H1 (cell line): Measurements from ENCODE around the gene VWA5A. TPM values are rescaled to one million over a fixed set of nuclear protein-coding genes. Genes with fewer than 3 reads are reported as not detected.

ENCODE experiments used
- CTCF ChIA-PET: fragments of 300-600 bp; sonication (Branson Sonifier 250); formaldehyde crosslinking; loops from one replicate; lab custom pipeline; 2021; ENCODE audit not compliant: partially characterized antibody; lab: Charles Lee
- POLR2A ChIA-PET: fragments of 300-600 bp; sonication (Branson Sonifier 250); formaldehyde crosslinking; loops from one replicate; lab custom pipeline; 2021; ENCODE audit warnings: inconsistent platforms; ENCODE audit not compliant: partially characterized antibody; lab: Charles Lee
- DNase-seq, 2 experiments: peaks; one replicate each; pipeline versions ENCODE4 v3.0.0 to v3.0.0-alpha.2; 2010 to 2022; ENCODE audit warnings: low spot score in 2 of 2, low read depth in 1 of 2, mixed read lengths in 1 of 2
- FAIRE-seq: peaks from 2 replicates; lab custom pipeline; 2011; peaks lifted over from hg19 to GRCh38; lab: Jason Lieb, UNC
- H2AFZ ChIP-seq: 2 replicates; pipeline ENCODE4 v1.8.1; 2012; ENCODE audit warnings: low read length, inconsistent platforms
- H2AK5ac ChIP-seq: 2 replicates; pipeline ENCODE4 v1.6.1; 2013; ENCODE audit warnings: low read depth, low read length
- H2BK120ac ChIP-seq: replicated peaks from 2 replicates; pipeline ENCODE3; 2013; ENCODE audit warnings: low read depth, low read length, inconsistent platforms
- H2BK12ac ChIP-seq: 2 replicates; pipeline ENCODE4 v1.6.1; 2013; ENCODE audit warnings: low read depth, low read length
- H2BK15ac ChIP-seq: 2 replicates; pipeline ENCODE4 v1.6.1; 2013; ENCODE audit warnings: low read length
- H2BK20ac ChIP-seq: 2 replicates; pipeline ENCODE4 v1.6.1; 2013; ENCODE audit warnings: low read length
- H2BK5ac ChIP-seq: 2 replicates; pipeline ENCODE4 v1.6.1; 2013; ENCODE audit warnings: low read depth, low read length
- H3K14ac ChIP-seq: 2 replicates; pipeline ENCODE4 v1.6.1; 2013; ENCODE audit warnings: inconsistent platforms; ENCODE audit not compliant: insufficient read length
- H3K18ac ChIP-seq: 2 replicates; pipeline ENCODE4 v1.6.1; 2013; ENCODE audit warnings: low read length; ENCODE audit errors: extremely low read depth
- H3K23ac ChIP-seq: 2 replicates; pipeline ENCODE4 v1.6.1; 2013; ENCODE audit warnings: inconsistent platforms; ENCODE audit not compliant: insufficient read length
- H3K23me2 ChIP-seq: 2 replicates; pipeline ENCODE4 v1.6.1; 2013; ENCODE audit warnings: low read depth, low read length
- H3K27ac ChIP-seq: 2 replicates; pipeline ENCODE4 v1.6.1; 2011; ENCODE audit warnings: low read depth, low read length, inconsistent platforms
- H3K27me3 ChIP-seq, 4 experiments: replicated peaks in 1 of 4; 1 replicate in 1 of 4; 2 replicates in 3 of 4; pipeline versions ENCODE4 v1.6.1 to v1.8.1; 2011 to 2013; ENCODE audit warnings: low read length in 3 of 4, mild to moderate bottlenecking in 3 of 4, inconsistent platforms in 2 of 4, mixed read lengths in 2 of 4, moderate library complexity in 1 of 4; ENCODE audit not compliant: control insufficient read depth in 3 of 4, insufficient read depth in 3 of 4; ENCODE audit errors: extremely low read depth in 1 of 4
- H3K36me3 ChIP-seq, 4 experiments: 2 replicates each; pipeline versions ENCODE4 v1.6.1 to v1.8.1; 2011 to 2013; ENCODE audit warnings: mild to moderate bottlenecking in 4 of 4, low read length in 3 of 4, moderate library complexity in 2 of 4, control low read depth in 1 of 4, inconsistent platforms in 1 of 4; ENCODE audit not compliant: insufficient read depth in 4 of 4, control insufficient read depth in 2 of 4
- H3K4ac ChIP-seq: replicated peaks from 2 replicates; pipeline ENCODE3; 2013; ENCODE audit warnings: low read length, low read depth, mixed read lengths, inconsistent platforms; ENCODE audit not compliant: insufficient read length
- H3K4me1 ChIP-seq, 4 experiments: replicated peaks in 1 of 4; 1 replicate in 1 of 4; 2 replicates in 3 of 4; pipeline versions ENCODE4 v1.6.1 to v1.8.1; 2011 to 2013; ENCODE audit warnings: low read length in 3 of 4, inconsistent platforms in 2 of 4, mixed read lengths in 1 of 4; ENCODE audit not compliant: insufficient read depth in 4 of 4, control insufficient read depth in 3 of 4
- H3K4me2 ChIP-seq, 2 experiments: 2 replicates each; pipeline versions ENCODE4 v1.6.1 to v1.8.1; 2011 to 2013; ENCODE audit warnings: low read depth in 2 of 2, low read length in 2 of 2, control low read depth in 1 of 2, inconsistent platforms in 1 of 2, mild to moderate bottlenecking in 1 of 2; ENCODE audit not compliant: insufficient read depth in 1 of 2
- H3K4me3 ChIP-seq, 4 experiments: fragments of 200-600, 300-600 bp in 1 of 4; sonication (generic), shearing (Covaris generic), sonication (Bioruptor Twin) in 1 of 4; 2 replicates each; pipeline versions ENCODE4 v1.5.1 to v1.8.1; 2011 to 2016; ENCODE audit warnings: low read length in 4 of 4, low read depth in 3 of 4, control low read depth in 2 of 4, inconsistent platforms in 2 of 4, mild to moderate bottlenecking in 2 of 4, mixed read lengths in 1 of 4, moderate library complexity in 1 of 4; ENCODE audit not compliant: insufficient read depth in 2 of 4; ENCODE audit errors: extremely low read depth in 1 of 4
- H3K56ac ChIP-seq: replicated peaks from 2 replicates; pipeline ENCODE3; 2013; ENCODE audit warnings: low read depth, mild to moderate bottlenecking, mixed read lengths, low read length, inconsistent platforms; ENCODE audit not compliant: insufficient read length
- H3K79me1 ChIP-seq: 2 replicates; pipeline ENCODE4 v1.6.1; 2013; ENCODE audit warnings: low read depth, low read length, control low read depth
- H3K79me2 ChIP-seq, 2 experiments: 2 replicates each; pipeline versions ENCODE4 v1.6.1 to v1.8.1; 2012 to 2013; ENCODE audit warnings: low read length in 2 of 2, mild to moderate bottlenecking in 2 of 2, inconsistent platforms in 1 of 2; ENCODE audit not compliant: insufficient read depth in 2 of 2, control insufficient read depth in 1 of 2
- H3K9ac ChIP-seq, 4 experiments: replicated peaks in 1 of 4; 1 replicate in 1 of 4; 2 replicates in 3 of 4; pipeline versions ENCODE4 v1.6.1 to v1.8.1; 2011 to 2013; ENCODE audit warnings: low read depth in 3 of 4, low read length in 3 of 4, control low read depth in 2 of 4, mild to moderate bottlenecking in 2 of 4, moderate library complexity in 2 of 4, inconsistent platforms in 1 of 4; ENCODE audit errors: extremely low read depth in 1 of 4
- H3K9me3 ChIP-seq, 2 experiments: 2 replicates each; pipeline versions ENCODE4 v1.6.1 to v1.8.1; 2012 to 2013; ENCODE audit warnings: mild to moderate bottlenecking in 2 of 2, moderate library complexity in 2 of 2, control low read depth in 1 of 2, inconsistent platforms in 1 of 2, low read depth in 1 of 2, low read length in 1 of 2, mixed read lengths in 1 of 2; ENCODE audit not compliant: insufficient read depth in 2 of 2
- H4K20me1 ChIP-seq, 2 experiments: replicated peaks in 1 of 2; 2 replicates each; pipeline versions ENCODE3 to v1.8.1; 2011 to 2013; ENCODE audit warnings: inconsistent platforms in 2 of 2, low read length in 2 of 2, mild to moderate bottlenecking in 1 of 2; ENCODE audit not compliant: insufficient read depth in 2 of 2, control insufficient read depth in 1 of 2
- H4K5ac ChIP-seq: 2 replicates; pipeline ENCODE4 v1.6.1; 2013; ENCODE audit warnings: low read length, low read depth, mixed read lengths, inconsistent platforms; ENCODE audit not compliant: insufficient read length
- H4K8ac ChIP-seq: 2 replicates; pipeline ENCODE4 v1.8.0; 2013; ENCODE audit warnings: mild to moderate bottlenecking, moderate library complexity, low read length, inconsistent platforms; ENCODE audit not compliant: insufficient read depth; ENCODE audit errors: extremely low read depth
- H4K91ac ChIP-seq: replicated peaks from 2 replicates; pipeline ENCODE3; 2013; ENCODE audit warnings: low read length, mixed read lengths, inconsistent platforms; ENCODE audit not compliant: insufficient read length
- RBBP5 ChIP-seq: IDR thresholded peaks from 2 replicates; pipeline ENCODE4 v1.7.1; 2012; ENCODE audit warnings: low read depth, mild to moderate bottlenecking, inconsistent platforms, low read length, moderate library complexity, borderline replicate concordance
- WGBS, 2 experiments: shearing (Covaris generic) in 1 of 2; methylation state at CpG; one replicate each; pipeline versions ENCODE4 v1.1.6 to v1.1.7; 2013 to 2015; ENCODE audit warnings: low lambda C conversion rate in 2 of 2, mixed read lengths in 2 of 2, inconsistent platforms in 1 of 2, low coverage in 1 of 2, missing lambda C conversion rate in 1 of 2; ENCODE audit not compliant: insufficient replicate concordance in 2 of 2, insufficient coverage in 1 of 2, insufficient read length in 1 of 2; ENCODE audit errors: extremely low coverage in 1 of 2, missing lambda C conversion rate in 1 of 2; 5-methylcytosine and 5-hydroxymethylcytosine counted together
- polyA plus RNA-seq, 7 experiments: library from polyadenylated mRNA; depleted of rRNA in 3 of 7; stranded (reverse) in 5 of 7; unstranded in 2 of 7; fragments of >200 nt in 5 of 7; fragments of 200-250 nt in 2 of 7; gene quantifications; 1 replicate in 5 of 7; 2 replicates in 1 of 7; 4 replicates in 1 of 7; pipeline versions ENCODE4 v1.2.1 to v1.2.3, GENCODE V29; 2011 to 2013; ENCODE audit warnings: missing spikeins in 2 of 7, mixed read lengths in 2 of 7
- total RNA-seq: library from RNA; stranded (reverse); fragmentation: NEBNext Ultra II Directional; extraction: Animal tissue kit (Norgen Biotek cat#: 25700); gene quantifications from 2 replicates; pipeline ENCODE4 v1.2.1, GENCODE V29; 2021

Gene VWA5A
- total and polyA plus RNA-seq, 2 of the 8 experiments (the other 6 are each of a cell fraction or from before 2014, with no cell fraction given) = 12.5 to 20.4 TPM

- CTCF ChIA-PET = interaction anchor here (0.6 to 1.9 kb wide), 5 partner anchors 9 to 229 kb away, joined by 3 to 9 read pairs (median 4); no protein-coding TSS in a partner anchor
Observed at GRCh38 chr11:124160986-124161385, 45.7 kb downstream of the VWA5A start.

More at GRCh38 chr11:124160986-124161385, 45.7 kb downstream of the VWA5A start:
- no peak overlapping the region for H2AFZ ChIP-seq
- no peak overlapping the region for H4K91ac ChIP-seq
- H3K9ac ChIP-seq = no peak overlapping the region
- H3K4me3 ChIP-seq = no peak overlapping the region
- H3K18ac ChIP-seq = no peak overlapping the region
- no peaks in the 10 kb centered on the region for H3K79me1 ChIP-seq
- POLR2A ChIA-PET = interaction anchor here (1.3 kb wide), 1 partner anchor 427 kb away, joined by 3 read pairs; no protein-coding TSS in a partner anchor
- DNase-seq (no peak), FAIRE-seq (no peak)
- H4K20me1 ChIP-seq = no peaks in the 10 kb centered on the region
- no peak for TF ChIP-seq RBBP5
- peaks cover 0 to 3% (median 0%) of the 10 kb centered on the region in 4 experiments; a peak in 1 of 7 replicates for H3K27me3 ChIP-seq
- H2BK120ac ChIP-seq = no peak overlapping the region
- H3K4ac ChIP-seq = no peak overlapping the region
- no peak overlapping the region for H2AK5ac ChIP-seq
- 90% methylated on average over 5 of the region's 5 CpGs; no CpG with 5 or more reads in 1 of the 2 experiments for WGBS, 2 experiments
- no peak overlapping the region for H2BK20ac ChIP-seq
- no peaks in the 10 kb centered on the region for H3K79me2 ChIP-seq
- no peak overlapping the region for H2BK15ac ChIP-seq
- no peak overlapping the region for H3K27ac ChIP-seq
- H3K23ac ChIP-seq = no peak overlapping the region
- no peak overlapping the region for H3K14ac ChIP-seq
- H3K9me3 ChIP-seq = no peaks in the 10 kb centered on the region
- no peak overlapping the region for H4K8ac ChIP-seq
- no peaks in the 10 kb centered on the region for H3K23me2 ChIP-seq
- no peaks in the 10 kb centered on the region for H3K36me3 ChIP-seq
- peaks cover 0 to 3% (median 0%) of the 10 kb centered on the region in 4 experiments; a peak in 1 of 7 replicates for H3K4me1 ChIP-seq
- H3K4me2 ChIP-seq = no peak overlapping the region
- no peak overlapping the region for H4K5ac ChIP-seq
- no peak overlapping the region for H2BK12ac ChIP-seq
- no peak overlapping the region for H3K56ac ChIP-seq
- H2BK5ac ChIP-seq = no peak overlapping the region
